GM12892 (cell line): ENCODE measurements around the gene DNAH12.
"Not testable (repeated sequence)": the region's sequence is repeated elsewhere in the genome, so short reads cannot be mapped to it uniquely, and the experiment has no call there.

Experiments used
- DNase-seq: peaks from one replicate; pipeline ENCODE4 v3.0.0; 2011; ENCODE audit not compliant: insufficient read length
- FAIRE-seq: peaks from 2 replicates; lab custom pipeline; 2011; peaks lifted over from hg19 to GRCh38; lab: Jason Lieb, UNC
- POLR2A ChIP-seq: IDR thresholded peaks from 2 replicates; pipeline ENCODE4 v1.6.1; 2011; ENCODE audit warnings: low read depth, low read length, control low read depth
- POLR2AphosphoS5 ChIP-seq: IDR thresholded peaks from 2 replicates; pipeline ENCODE4 v1.6.1; 2011; ENCODE audit warnings: low read depth, low read length, control low read depth
- TAF1 ChIP-seq: IDR thresholded peaks from 2 replicates; pipeline ENCODE4 v1.6.1; 2011; ENCODE audit warnings: low read depth, mild to moderate bottlenecking, control low read depth, low read length, borderline replicate concordance

DNAH12 gene

DNA sequence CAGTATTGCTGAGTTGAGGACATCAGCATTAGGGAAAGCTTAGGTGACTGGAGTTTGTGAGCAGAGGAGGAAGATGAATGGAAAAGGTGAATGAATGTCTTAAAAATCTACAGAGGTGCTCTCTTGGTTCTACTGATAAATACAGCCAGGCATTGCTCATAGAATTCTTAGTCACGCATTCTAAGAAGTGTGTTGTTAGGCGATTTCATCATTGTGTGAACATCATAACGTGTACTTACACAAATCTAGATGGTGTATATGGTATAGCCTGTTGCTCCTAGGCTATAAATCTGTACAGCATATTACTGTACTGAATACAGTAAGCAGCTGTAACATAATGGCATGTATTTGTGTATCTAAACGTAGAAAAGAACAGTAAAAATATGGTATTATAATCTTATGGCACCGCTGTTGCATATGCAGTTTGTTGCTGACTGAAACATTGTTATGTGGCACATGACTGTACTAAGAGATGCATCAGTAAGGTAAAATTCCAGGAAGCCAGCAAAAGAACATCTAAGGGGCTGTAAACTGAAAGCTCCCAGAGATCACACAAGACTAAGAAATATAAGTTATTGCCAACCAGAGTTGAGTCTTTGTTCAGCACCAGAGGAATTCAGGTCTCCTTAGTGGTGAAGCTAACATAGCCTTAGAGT, 208.7 kb downstream of the DNAH12 start:
- no peak for FAIRE-seq
- DNase-seq: no peak
- TF ChIP-seq TAF1: no peak
- no peak for TF ChIP-seq POLR2A
- no peak for TF ChIP-seq POLR2AphosphoS5

- FAIRE-seq (no peak), DNase-seq (no peak)
- TF ChIP-seq POLR2A (no peak), TAF1 (no peak), POLR2AphosphoS5 (no peak)
Measured at GRCh38 chr3:57331078-57331610, 213.0 kb downstream of the DNAH12 start.

GRCh38 chr3:57326498-57326897, 217.6 kb downstream of the DNAH12 start:
- DNase-seq, FAIRE-seq: not testable (repeated sequence)

GRCh38 chr3:57314204-57314603, 229.9 kb downstream of the DNAH12 start:
- TF ChIP-seq TAF1 (no peak), POLR2A (no peak), POLR2AphosphoS5 (no peak)
- DNase-seq: no peak
- FAIRE-seq: no peak

GRCh38 chr3:57309769-57310360, 234.3 kb downstream of the DNAH12 start:
- FAIRE-seq: no peak
- no peak for TF ChIP-seq TAF1
- no peak for TF ChIP-seq POLR2A
- no peak for TF ChIP-seq POLR2AphosphoS5
- no peak for DNase-seq

GRCh38 chr3:57303520-57303919, 240.6 kb downstream of the DNAH12 start:
- FAIRE-seq, DNase-seq: not testable (repeated sequence)

DNA sequence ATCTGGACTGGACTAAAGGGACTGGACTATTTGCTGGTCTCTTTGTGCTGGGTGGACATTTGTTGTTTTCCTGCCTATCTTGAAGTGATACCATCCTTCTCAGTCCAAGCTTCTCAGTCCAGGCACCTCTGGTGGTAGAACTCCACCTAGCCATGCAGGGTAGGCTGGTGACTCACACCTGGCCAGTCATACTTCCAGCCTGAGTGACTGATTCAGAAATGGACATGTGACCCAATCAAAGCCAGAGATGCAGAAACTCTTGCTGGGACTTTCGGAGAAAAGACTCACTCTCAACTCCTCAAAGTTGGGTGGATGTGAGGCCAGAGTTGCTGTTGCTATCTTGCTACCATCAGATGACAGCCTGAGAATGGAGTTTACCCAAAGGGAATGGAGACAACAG, 246.1 kb downstream of the DNAH12 start:
- DNase-seq (no peak), FAIRE-seq (no peak)
- no peak for TF ChIP-seq POLR2AphosphoS5
- TF ChIP-seq TAF1: no peak
- no peak for TF ChIP-seq POLR2A

GRCh38 chr3:57292897-57293526, 251.1 kb downstream of the DNAH12 start:
- FAIRE-seq: no peak
- no peak for DNase-seq
- TF ChIP-seq TAF1: no peak
- TF ChIP-seq POLR2AphosphoS5: no peak
- TF ChIP-seq POLR2A: no peak

DNA sequence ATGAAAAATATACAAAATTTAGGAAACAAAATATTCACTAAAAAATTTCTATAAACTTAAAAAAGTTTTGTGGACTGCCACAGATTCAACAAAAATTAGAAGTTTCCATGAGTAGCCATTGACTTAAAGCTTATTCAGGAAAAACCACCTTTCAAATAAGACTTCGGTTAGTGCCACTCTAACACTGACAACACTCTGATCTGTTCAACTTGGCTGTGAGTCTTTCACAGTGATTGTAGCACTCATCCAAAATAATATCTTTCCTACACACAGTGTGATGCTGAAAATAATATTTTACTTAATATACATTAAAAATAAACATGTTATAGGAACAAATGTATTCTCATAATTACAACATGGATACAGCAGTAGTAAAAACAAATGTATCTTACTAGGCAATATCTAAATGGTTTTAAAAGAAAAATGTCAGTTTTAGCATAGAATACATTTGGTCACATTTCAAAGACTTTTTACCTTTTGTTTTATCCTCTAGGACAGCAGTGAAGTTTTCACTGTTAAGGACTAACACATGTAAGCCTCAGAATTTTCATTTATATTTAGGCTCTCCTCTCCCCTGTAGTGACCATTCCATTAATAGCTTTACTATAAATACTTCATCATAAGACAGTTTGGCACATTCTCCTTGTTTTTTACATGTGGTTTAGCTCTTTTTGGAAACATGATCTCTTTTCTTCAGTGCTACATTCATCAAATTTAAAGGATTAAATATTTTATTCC, 251.8 kb downstream of the DNAH12 start, which contains the start of gene ASB14:
Gene ASB14, minus strand, starts transcription at position 527 of the 738 bp plus-strand sequence. CDS start 652 bp downstream, outside the sequence.
- TF ChIP-seq POLR2AphosphoS5: no peak
- TF ChIP-seq TAF1: no peak
- TF ChIP-seq POLR2A: no peak
- no peak for FAIRE-seq
- DNase-seq: no peak

GRCh38 chr3:57288403-57288802, 255.7 kb downstream of the DNAH12 start:
- DNase-seq (no peak), FAIRE-seq (no peak)
- no peak for TF ChIP-seq POLR2AphosphoS5
- TF ChIP-seq POLR2A: no peak
- TF ChIP-seq TAF1: no peak

GRCh38 chr3:57287205-57287604, 256.9 kb downstream of the DNAH12 start:
- no peak for TF ChIP-seq POLR2A
- no peak for DNase-seq
- no peak for FAIRE-seq

- FAIRE-seq: no peak
- no peak for DNase-seq
- TF ChIP-seq POLR2AphosphoS5 (no peak), TAF1 (no peak), POLR2A (no peak)
Measured at GRCh38 chr3:57283334-57283733, 260.8 kb downstream of the DNAH12 start.
